Heart left ventricle (tissue), 16 donors: ENCODE results near the gene TMEM107. TPM values are rescaled to one million over a fixed set of nuclear protein-coding genes. Genes with fewer than 3 reads are reported as not detected.
A peak's percentile ranks its signal among the peaks of the same experiment; 100 is the strongest.
"Not testable (repeated sequence)": the region's sequence is repeated elsewhere in the genome, so short reads cannot be mapped to it uniquely, and the experiment has no call there.

Source experiments
- ATAC-seq, 4 donors: fragments of 200-7000 bp; cut with Tn5 transposase; one replicate each; pipeline ENCODE4 v1.9.1; 2020 to 2022; ENCODE audit warnings: moderate library complexity in 4 of 4, mild to moderate bottlenecking in 3 of 4, moderate number of reproducible peaks in 1 of 4
- DNase-seq, 5 donors: peaks; one replicate each; pipeline ENCODE4 v3.0.0-alpha.2; 2020
- H3K27ac ChIP-seq, 12 donors: fragments of 200-600 bp; sonication (generic) in 4 of 12; one replicate each; pipeline versions ENCODE4 v1.5.0 to v1.8.0; 2016 to 2022; ENCODE audit warnings: mild to moderate bottlenecking in 2 of 12
- H3K27me3 ChIP-seq, 9 donors: fragments of 200-600 bp; sonication (generic) in 2 of 9; one replicate each; pipeline versions ENCODE4 v1.5.1 to v1.8.0; 2016 to 2022; ENCODE audit warnings: mild to moderate bottlenecking in 3 of 9
- H3K36me3 ChIP-seq, 9 donors: fragments of 200-600 bp; sonication (generic) in 2 of 9; one replicate each; pipeline versions ENCODE4 v1.5.0 to v1.8.0; 2018 to 2022; ENCODE audit warnings: mild to moderate bottlenecking in 2 of 9
- H3K4me1 ChIP-seq, 12 donors: fragments of 200-600 bp; sonication (generic) in 4 of 12; one replicate each; pipeline versions ENCODE4 v1.5.0 to v1.8.0; 2016 to 2022; ENCODE audit warnings: mild to moderate bottlenecking in 3 of 12
- H3K4me3 ChIP-seq, 12 donors: fragments of 200-600 bp; sonication (generic) in 4 of 12; one replicate each; pipeline versions ENCODE4 v1.5.0 to v1.8.0; 2017 to 2022; ENCODE audit warnings: mild to moderate bottlenecking in 9 of 12, moderate library complexity in 4 of 12
- H3K9me3 ChIP-seq, 12 donors: fragments of 200-600 bp; sonication (generic) in 4 of 12; one replicate each; pipeline versions ENCODE4 v1.5.0 to v1.8.0; 2016 to 2022; ENCODE audit warnings: mild to moderate bottlenecking in 1 of 12
- POLR2A ChIP-seq, 2 donors: fragments of 450-650 bp; IDR thresholded peaks; one replicate each; pipeline ENCODE4 v1.6.1; 2017; ENCODE audit warnings: antibody characterized with exemption in 2 of 2, mild to moderate bottlenecking in 2 of 2, moderate library complexity in 2 of 2
- WGBS, 4 donors: extraction: QIAGEN DNeasy Blood & Tissue Kit in 2 of 4; methylation state at CpG; one replicate each; pipeline versions ENCODE4 v1.1.5 to v1.1.7; 2013 to 2018; 5-methylcytosine and 5-hydroxymethylcytosine counted together
- intact Hi-C, 10 donors: fragments of 100-400 bp; cut with DNase I; formaldehyde crosslinking; loops; one replicate each; pipeline versions ENCODE4 v1.11.1 to v1.14.2; 2022
- polyA plus RNA-seq, 2 donors: library from polyadenylated mRNA; stranded (reverse); fragments of 200-250 nt; gene quantifications; one replicate each; pipeline ENCODE4 v1.2.3, GENCODE V29; 2013
- total RNA-seq, 9 donors: library from RNA; depleted of rRNA in 2 of 9; stranded (reverse); fragments of >200 nt in 2 of 9; fragmentation: NEBNext Ultra II Directional in 3 of 9; extraction: Animal tissue kit (Norgen Biotek cat#: 25700) in 3 of 9; gene quantifications; one replicate each; pipeline versions ENCODE4 v1.1.0 to v1.2.4, GENCODE V29; 2016 to 2023
- TF ChIP-seq, protein P1 (sequence below), 12 donors: fragments of 200-600 bp; sonication (generic) in 4 of 12; IDR thresholded peaks; one replicate each; pipeline versions ENCODE4 v1.5.0 to v1.8.0; 2018 to 2022; ENCODE audit warnings: antibody characterized with exemption in 12 of 12, mild to moderate bottlenecking in 5 of 12
- donor health status: ischemic (EF 13 %, LVEDD 7.1; RV severe dilation, severe dysfunction).
- donor health status: healthy with polysubstance abuse.
- donor health status: DM: no; HTN: yes; CAD: no.
- donor health status: DM: no; HTN: no; CAD: no.
- donor health status: ischemic (EF 25% LVEDD 6.9; RV normal size, moderate dysfunction).
- donor health status: ischemic (EF 25% LVEDD 5.7; RV mildly dilated, moderate dysfunction).
- donor health status: healthy.
- donor health status: DM: yes; HTN: yes; CAD: no.
- donor health status: ischemic (EF 35%, LVEDD 5.7; RV mildly dilated, moderate dysfunction).
- donor health status: nonischemic (EF 11% LVEDD 7.7; RV severe dilation, severe dysfunction).
- donor health status: DM: yes; HTN: yes; CAD: no.
- donor health status: PGD.
- donor health status: ischemic (EF 29% LVEDD 5.4; RV normal size, mild dysfunction).
- donor health status: nonischemic (EF 23%, LVEDD 6.1; RV moderate dilation, normal function).

Gene TMEM107
- total and polyA plus RNA-seq, 11 donors, result 3.8 to 16.4 (median 8.4) TPM

GRCh38 chr17:8221663-8222379, 45.6 kb upstream of the TMEM107 start:
- Histone ChIP-seq H3K27ac (peak overlapping the region; percentile 93 to 99 (median 98)), H3K4me1 (peaks cover 0 to 26% (median 11%) of the 10 kb centered on the region in 12 donors), H3K36me3 (no peaks in the 10 kb centered on the region), H3K27me3 (no peaks in the 10 kb centered on the region), H3K9me3 (no peaks in the 10 kb centered on the region), H3K4me3 (peak overlapping the region; percentile 49 to 82 (median 69))
- intact Hi-C loops, result loop anchor here in 9 of 10 donors (1.0 to 10.0 kb wide), 13 partner anchors 25 to 153 kb away; partner anchors contain the start of genes CTC1 (in 2 of the 9), HES7 (in 2 of the 9), ALOXE3 (in 1 of the 9) and KRABD2 (in 1 of the 9)
- ATAC-seq (peak; percentile 68 to 77 (median 70)), DNase-seq (peak; percentile 81 to 90 (median 88))
- TF ChIP-seq POLR2A (IDR thresholded peaks at IDR 0.05), result no peak
- TF ChIP-seq, protein P1, sequence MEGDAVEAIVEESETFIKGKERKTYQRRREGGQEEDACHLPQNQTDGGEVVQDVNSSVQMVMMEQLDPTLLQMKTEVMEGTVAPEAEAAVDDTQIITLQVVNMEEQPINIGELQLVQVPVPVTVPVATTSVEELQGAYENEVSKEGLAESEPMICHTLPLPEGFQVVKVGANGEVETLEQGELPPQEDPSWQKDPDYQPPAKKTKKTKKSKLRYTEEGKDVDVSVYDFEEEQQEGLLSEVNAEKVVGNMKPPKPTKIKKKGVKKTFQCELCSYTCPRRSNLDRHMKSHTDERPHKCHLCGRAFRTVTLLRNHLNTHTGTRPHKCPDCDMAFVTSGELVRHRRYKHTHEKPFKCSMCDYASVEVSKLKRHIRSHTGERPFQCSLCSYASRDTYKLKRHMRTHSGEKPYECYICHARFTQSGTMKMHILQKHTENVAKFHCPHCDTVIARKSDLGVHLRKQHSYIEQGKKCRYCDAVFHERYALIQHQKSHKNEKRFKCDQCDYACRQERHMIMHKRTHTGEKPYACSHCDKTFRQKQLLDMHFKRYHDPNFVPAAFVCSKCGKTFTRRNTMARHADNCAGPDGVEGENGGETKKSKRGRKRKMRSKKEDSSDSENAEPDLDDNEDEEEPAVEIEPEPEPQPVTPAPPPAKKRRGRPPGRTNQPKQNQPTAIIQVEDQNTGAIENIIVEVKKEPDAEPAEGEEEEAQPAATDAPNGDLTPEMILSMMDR (IDR thresholded peaks at IDR 0.05), result no peak
- WGBS, 4 donors, result 0 to 1% (median 0%) methylated on average over 17 to 40 of the region's 40 CpGs

- no peaks in the 10 kb centered on the region for H3K27me3 ChIP-seq
- intact Hi-C loops, result loop anchor here in 5 of 10 donors (1.0 to 10.0 kb wide), 6 partner anchors 34 to 154 kb away; partner anchors contain the start of genes HES7 (in 2 of the 5) and KRABD2 (in 1 of the 5)
- peaks cover 0 to 24% (median 10%) of the 10 kb centered on the region in 12 donors for H3K4me1 ChIP-seq
- ATAC-seq (peak; percentile 65 to 74 (median 70)), DNase-seq (peak; percentile 86 to 90 (median 89))
- no peaks in the 10 kb centered on the region for H3K9me3 ChIP-seq
- peak overlapping the region; percentile 93 to 99 (median 98) for H3K27ac ChIP-seq
- H3K36me3 ChIP-seq, result no peaks in the 10 kb centered on the region
- WGBS, 4 donors, result 0% methylated on average over 44 to 45 of the region's 45 CpGs
- H3K4me3 ChIP-seq, result peak overlapping the region; percentile 49 to 82 (median 69)
- TF ChIP-seq POLR2A (IDR thresholded peaks at IDR 0.05), result peak in 1 of 2 donors; percentile 10
- TF ChIP-seq, protein P1 (IDR thresholded peaks at IDR 0.05), result peak in 1 of 12 donors; percentile 7
These were observed 44.8 kb upstream of the TMEM107 start for GRCh38 chr17:8220783-8221662.

- WGBS, 4 donors, result 85 to 91% (median 89%) methylated on average over 15 of the region's 15 CpGs
- H3K4me3 ChIP-seq, H3K27me3 ChIP-seq, H3K9me3 ChIP-seq, DNase-seq, H3K27ac ChIP-seq, H3K36me3 ChIP-seq, intact Hi-C loops, ATAC-seq: not testable (repeated sequence)
- H3K4me1 ChIP-seq, result peaks cover 0 to 22% (median 8%) of the 10 kb centered on the region in 12 donors
These were observed 37.8 kb upstream of the TMEM107 start for GRCh38 chr17:8214000-8214399.

- Histone ChIP-seq H3K4me3 (no peak overlapping the region), H3K36me3 (no peaks in the 10 kb centered on the region), H3K9me3 (no peaks in the 10 kb centered on the region), H3K4me1 (peaks cover 0 to 22% (median 8%) of the 10 kb centered on the region in 12 donors), H3K27ac (no peak overlapping the region), H3K27me3 (no peaks in the 10 kb centered on the region)
- no peak for DNase-seq
- TF ChIP-seq POLR2A (IDR thresholded peaks at IDR 0.05), result no peak
- TF ChIP-seq, protein P1 (IDR thresholded peaks at IDR 0.05), result no peak
- ATAC-seq, result no peak
- intact Hi-C loops, result no loop called here
- 85 to 90% (median 87%) methylated on average over 14 of the region's 14 CpGs for WGBS, 4 donors
These were observed 36.4 kb upstream of the TMEM107 start for GRCh38 chr17:8212312-8213180.
